Endothelial cell of umbilical vein (primary cell): Measurements from ENCODE around the gene MTRF1. TPM values are rescaled to one million over a fixed set of nuclear protein-coding genes. Genes with fewer than 3 reads are reported as not detected.

Source experiments
- BruUV-seq: library from RNA; stranded (reverse); fragments of 400-500 nt; replicated peaks from 2 replicates; lab custom pipeline; 2021; lab: Mats Ljungman, UMichigan
- CTCF ChIA-PET: fragments of 300-600, 350-600 bp; sonication (Branson Sonifier 250); formaldehyde crosslinking; loops from one replicate; lab custom pipeline; 2021; ENCODE audit warnings: antibody characterized with exemption, inconsistent platforms; lab: Charles Lee
- POLR2A ChIA-PET: fragments of 300-600, 350-600 bp; sonication (Branson Sonifier 250); formaldehyde crosslinking; loops from one replicate; lab custom pipeline; 2021; ENCODE audit warnings: antibody characterized with exemption, inconsistent platforms; lab: Charles Lee
- DNase-seq: peaks from one replicate; pipeline ENCODE4 v3.0.0-alpha.2; 2011; ENCODE audit warnings: low read depth, low spot score
- FAIRE-seq: peaks from 2 replicates; lab custom pipeline; 2011; peaks lifted over from hg19 to GRCh38; lab: Jason Lieb, UNC
- H2AFZ ChIP-seq: 2 replicates; pipeline ENCODE4 v1.6.0; 2012; ENCODE audit warnings: low read depth, low read length, control low read depth, inconsistent platforms
- H3K27ac ChIP-seq: 2 replicates; pipeline ENCODE4 v1.5.1; 2011; ENCODE audit warnings: low read depth, mild to moderate bottlenecking, control low read depth, low read length, moderate library complexity; ENCODE audit not compliant: insufficient read depth
- H3K27me3 ChIP-seq, 2 experiments: 2 replicates each; pipeline versions ENCODE4 v1.6.0 to v1.6.1; 2011; ENCODE audit warnings: low read length in 2 of 2, mixed read lengths in 1 of 2; ENCODE audit not compliant: control insufficient read depth in 2 of 2, insufficient read depth in 2 of 2
- H3K36me3 ChIP-seq, 2 experiments: 2 replicates in 1 of 2; 3 replicates in 1 of 2; pipeline ENCODE4 v1.5.1; 2011; ENCODE audit warnings: low read length in 2 of 2, mild to moderate bottlenecking in 1 of 2, moderate library complexity in 1 of 2; ENCODE audit not compliant: control insufficient read depth in 2 of 2, insufficient read depth in 2 of 2; ENCODE audit errors: extremely low read depth in 1 of 2
- H3K4me1 ChIP-seq: 3 replicates; pipeline ENCODE4 v1.5.1; 2011; ENCODE audit warnings: mild to moderate bottlenecking, low read length; ENCODE audit not compliant: control insufficient read depth, insufficient read depth; ENCODE audit errors: extremely low read depth
- H3K4me2 ChIP-seq: 2 replicates; pipeline ENCODE4 v1.6.1; 2011; ENCODE audit warnings: low read length, control low read depth, mixed read lengths; ENCODE audit not compliant: insufficient read depth
- H3K4me3 ChIP-seq, 3 experiments: fragments of 200-600 bp in 1 of 3; sonication (generic), shearing (Covaris generic) in 1 of 3; replicated peaks in 1 of 3; 2 replicates each; pipeline ENCODE4 v1.5.1; 2011 to 2016; ENCODE audit warnings: control low read depth in 3 of 3, low read length in 3 of 3, mild to moderate bottlenecking in 2 of 3, inconsistent platforms in 1 of 3, low read depth in 1 of 3, moderate library complexity in 1 of 3; ENCODE audit not compliant: insufficient read depth in 1 of 3
- H3K79me2 ChIP-seq: 2 replicates; pipeline ENCODE4 v1.6.0; 2012; ENCODE audit warnings: low read length, inconsistent platforms; ENCODE audit not compliant: control insufficient read depth, insufficient read depth
- H3K9ac ChIP-seq: replicated peaks from 2 replicates; pipeline ENCODE3; 2011; ENCODE audit warnings: low read length, control low read depth; ENCODE audit not compliant: insufficient read depth; ENCODE audit errors: extremely low read depth
- H3K9me1 ChIP-seq: replicated peaks from 3 replicates; pipeline ENCODE4 v1.6.0; 2011; ENCODE audit warnings: mild to moderate bottlenecking, low read length; ENCODE audit not compliant: control insufficient read depth, insufficient read depth; ENCODE audit errors: extremely low read depth
- H3K9me3 ChIP-seq: replicated peaks from 2 replicates; pipeline ENCODE4 v1.5.1; 2012; ENCODE audit warnings: low read length, inconsistent platforms; ENCODE audit not compliant: control insufficient read depth, insufficient read depth
- H4K20me1 ChIP-seq: replicated peaks from 2 replicates; pipeline ENCODE3; 2011; ENCODE audit warnings: mild to moderate bottlenecking, low read length; ENCODE audit not compliant: control insufficient read depth, insufficient read depth; ENCODE audit errors: extremely low read depth
- CTCF ChIP-seq, 2 donors: IDR thresholded peaks; 1 replicate in 1 of 2; 2 replicates in 1 of 2; pipeline ENCODE4 v1.5.1; 2011; ENCODE audit warnings: low read length in 2 of 2, mild to moderate bottlenecking in 2 of 2, moderate library complexity in 2 of 2, control low read depth in 1 of 2, inconsistent platforms in 1 of 2, low read depth in 1 of 2; ENCODE audit not compliant: insufficient read depth in 1 of 2; ENCODE audit errors: extremely low read depth in 1 of 2
- EZH2 ChIP-seq: IDR thresholded peaks from 2 replicates; pipeline ENCODE4 v1.6.1; 2012; ENCODE audit warnings: borderline replicate concordance, low read depth, mild to moderate bottlenecking, moderate library complexity, low read length, inconsistent platforms; ENCODE audit not compliant: severe bottlenecking
- FOS ChIP-seq: IDR thresholded peaks from 2 replicates; pipeline ENCODE4 v1.6.1; 2011; ENCODE audit warnings: mild to moderate bottlenecking, low read length, moderate library complexity, borderline replicate concordance; ENCODE audit not compliant: insufficient read depth
- GATA2 ChIP-seq: IDR thresholded peaks from 2 replicates; pipeline ENCODE4 v1.7.0; 2011; ENCODE audit warnings: low read depth, mild to moderate bottlenecking, moderate library complexity, mixed read lengths, low read length; ENCODE audit not compliant: insufficient read length, insufficient read depth
- JUN ChIP-seq: IDR thresholded peaks from 2 replicates; pipeline ENCODE4 v1.6.1; 2011; ENCODE audit warnings: borderline replicate concordance, low read depth; ENCODE audit not compliant: insufficient read length, insufficient read depth
- MAX ChIP-seq: IDR thresholded peaks from 2 replicates; pipeline ENCODE4 v1.6.1; 2011; ENCODE audit not compliant: insufficient read depth, insufficient read length
- MYC ChIP-seq: IDR thresholded peaks from one replicate; pipeline ENCODE4 v1.6.1; 2011; ENCODE audit warnings: mild to moderate bottlenecking, low read depth, low read length
- POLR2A ChIP-seq: IDR thresholded peaks from 2 replicates; pipeline ENCODE4 v1.6.1; 2012; ENCODE audit warnings: low read depth, mild to moderate bottlenecking, control low read depth, low read length
- POLR2AphosphoS5 ChIP-seq: IDR thresholded peaks from 2 replicates; pipeline ENCODE4 v1.6.1; 2012; ENCODE audit warnings: low read depth, mild to moderate bottlenecking, control low read depth, low read length, moderate library complexity; ENCODE audit not compliant: insufficient read depth
- dilution Hi-C: fragments of 300-500 bp; cut with MboI; formaldehyde crosslinking; loops from one replicate; pipeline ENCODE4 v1.15.0; 2019; ENCODE audit warnings: low sequenced_read_pairs; ENCODE audit not compliant: extremely low pct_ligation_motif_present
- intact Hi-C: fragments of 100-400 bp; cut with micrococcal nuclease; formaldehyde crosslinking; loops from one replicate; pipeline ENCODE4 v1.10.0; 2022
- polyA plus RNA-seq, 4 experiments: library from polyadenylated mRNA; depleted of rRNA in 3 of 4; stranded (reverse) in 3 of 4; unstranded in 1 of 4; fragments of >200 nt; gene quantifications; 2 replicates each; pipeline versions ENCODE4 v1.2.1 to v1.2.3, GENCODE V29; 2011 to 2012; ENCODE audit warnings: missing spikeins in 1 of 4
- total RNA-seq: library from RNA; stranded (reverse); gene quantifications from 2 replicates; pipeline ENCODE4 v1.2.3, GENCODE V29; 2021

The MTRF1 gene
- total and polyA plus RNA-seq, 2 donors (not counting 3 experiments of a cell fraction or from before 2014, with no cell fraction given): 8.0 to 16.3 TPM

GRCh38 chr13:41199526-41199925 is 63.9 kb downstream of the MTRF1 start:
- TF ChIP-seq POLR2AphosphoS5 (no peak), GATA2 (no peak), FOS (no peak), CTCF (IDR thresholded peaks at IDR 0.05; ENCODE audit: extremely low read depth in 1 of 2, insufficient read depth in 1 of 2, low read depth in 1 of 2, low read length in 2 of 2) (no peak), JUN (no peak), MAX (no peak), POLR2A (no peak), MYC (no peak), EZH2 (no peak)
- Histone ChIP-seq H3K4me2 (no peak overlapping the region), H4K20me1 (no peaks in the 10 kb centered on the region), H3K9me3 (no peaks in the 10 kb centered on the region), H3K79me2 (no peaks in the 10 kb centered on the region), H2AFZ (no peak overlapping the region), H3K9ac (no peak overlapping the region), H3K36me3 (no peaks in the 10 kb centered on the region), H3K4me1 (peaks cover 4% of the 10 kb centered on the region), H3K4me3 (no peak overlapping the region), H3K27me3 (no peaks in the 10 kb centered on the region), H3K27ac (no peak overlapping the region), H3K9me1 (no peaks in the 10 kb centered on the region)
- DNase-seq: no peak
- CTCF ChIA-PET: interaction anchor here (1.8 kb wide), 1 partner anchor 21 kb away, joined by 8 read pairs; no protein-coding TSS in a partner anchor
- POLR2A ChIA-PET: no interaction called here
- no TSS peak for BruUV-seq
- intact Hi-C loops (loop anchor here (10.0 kb wide), 2 partner anchors 125 to 445 kb away; no protein-coding TSS in a partner anchor), dilution Hi-C loops (no loop called here)
- no peak for FAIRE-seq
